Activated CD4-positive, alpha-beta T cell treated with anti-CD3 and anti-CD28 coated beads, Interleukin-2, amount 10 ng/mL, durations not matched to agents 7 days and 5 days (primary cell): ENCODE measurements around the gene RTP5. TPM values are rescaled to one million over a fixed set of nuclear protein-coding genes. Genes with fewer than 3 reads are reported as not detected.
A peak's percentile ranks its signal among the peaks of the same experiment; 100 is the strongest.

Experiments used
- CTCF ChIA-PET: fragments of 350-600 bp; sonication (Branson Sonifier 250); formaldehyde crosslinking; loops from one replicate; lab custom pipeline; 2021; ENCODE audit warnings: antibody characterized with exemption; lab: Charles Lee
- POLR2A ChIA-PET: fragments of 350-600 bp; sonication (Branson Sonifier 250); formaldehyde crosslinking; loops from one replicate; lab custom pipeline; 2021; ENCODE audit warnings: antibody characterized with exemption; lab: Charles Lee
- DNase-seq: peaks from one replicate; pipeline ENCODE4 v3.0.0-alpha.2; 2020
- H3K27ac Mint-ChIP-seq: one replicate; pipeline ENCODE4 v1.8.0; 2021; ENCODE audit warnings: mild to moderate bottlenecking, moderate library complexity, mixed read lengths
- H3K27me3 Mint-ChIP-seq: one replicate; pipeline ENCODE4 v1.8.0; 2021; ENCODE audit warnings: mixed read lengths
- H3K36me3 Mint-ChIP-seq: one replicate; pipeline ENCODE4 v1.8.0; 2021; ENCODE audit warnings: low read depth, mixed read lengths
- H3K4me1 Mint-ChIP-seq: one replicate; pipeline ENCODE4 v1.8.0; 2021; ENCODE audit warnings: mixed read lengths
- H3K4me3 Mint-ChIP-seq: one replicate; pipeline ENCODE4 v1.8.0; 2021; ENCODE audit warnings: mild to moderate bottlenecking, moderate library complexity, mixed read lengths
- H3K9me3 Mint-ChIP-seq: one replicate; pipeline ENCODE4 v1.8.0; 2021; ENCODE audit warnings: mixed read lengths
- total RNA-seq, 2 experiments: library from RNA; stranded (reverse); gene quantifications; one replicate each; pipeline ENCODE4 v1.2.3, GENCODE V29; 2021

RTP5 gene
- total RNA-seq, 2 experiments from 2014 or later = not detected

- peaks cover 52% of the 10 kb centered on the region for H3K4me1 Mint-ChIP-seq
- DNase-seq = no peak
- no peaks in the 10 kb centered on the region for H3K9me3 Mint-ChIP-seq
- H3K36me3 Mint-ChIP-seq = peaks cover 32% of the 10 kb centered on the region
- H3K4me3 Mint-ChIP-seq = no peak overlapping the region
- ChIA-PET POLR2A (no interaction called here), CTCF (no interaction called here)
- no peak overlapping the region for H3K27ac Mint-ChIP-seq
- peaks cover 2% of the 10 kb centered on the region for H3K27me3 Mint-ChIP-seq
These were observed 15.4 kb downstream of the RTP5 start for GRCh38 chr2:241884951-241885290.

GRCh38 chr2:241885291-241885945 is 15.9 kb downstream of the RTP5 start:
- Mint-ChIP-seq H3K27me3 (peaks cover 2% of the 10 kb centered on the region), H3K36me3 (peaks cover 32% of the 10 kb centered on the region), H3K4me1 (peaks cover 48% of the 10 kb centered on the region), H3K4me3 (no peak overlapping the region), H3K9me3 (no peaks in the 10 kb centered on the region), H3K27ac (no peak overlapping the region)
- DNase-seq = no peak
- ChIA-PET POLR2A (no interaction called here), CTCF (interaction anchor here (0.5 kb wide), 1 partner anchor 783 kb away, joined by 4 read pairs; the partner anchor contains the start of gene MTERF4)

GRCh38 chr2:241885946-241886643 is 16.6 kb downstream of the RTP5 start:
- peaks cover 42% of the 10 kb centered on the region for H3K4me1 Mint-ChIP-seq
- H3K36me3 Mint-ChIP-seq = peaks cover 34% of the 10 kb centered on the region
- peaks cover 2% of the 10 kb centered on the region for H3K27me3 Mint-ChIP-seq
- H3K27ac Mint-ChIP-seq = no peak overlapping the region
- ChIA-PET CTCF (interaction anchor here (0.5 to 0.8 kb wide), 2 partner anchors 8 to 784 kb away, joined by 3 to 4 read pairs; partner anchors contain the start of gene MTERF4), POLR2A (no interaction called here)
- no peak overlapping the region for H3K4me3 Mint-ChIP-seq
- DNase-seq = no peak
- H3K9me3 Mint-ChIP-seq = no peaks in the 10 kb centered on the region

GRCh38 chr2:241886840-241887447 is 17.4 kb downstream of the RTP5 start:
- ChIA-PET CTCF (interaction anchor here (0.8 kb wide), 1 partner anchor 9 kb away, joined by 3 read pairs; no protein-coding TSS in a partner anchor), POLR2A (no interaction called here)
- Mint-ChIP-seq H3K27me3 (no peaks in the 10 kb centered on the region), H3K27ac (no peak overlapping the region), H3K9me3 (no peaks in the 10 kb centered on the region), H3K36me3 (peaks cover 34% of the 10 kb centered on the region), H3K4me1 (peaks cover 35% of the 10 kb centered on the region), H3K4me3 (no peak overlapping the region)
- no peak for DNase-seq

GRCh38 chr2:241887806-241888522 is 18.4 kb downstream of the RTP5 start:
- POLR2A ChIA-PET = no interaction called here
- H3K36me3 Mint-ChIP-seq = peaks cover 30% of the 10 kb centered on the region
- no peak overlapping the region for H3K4me3 Mint-ChIP-seq
- DNase-seq = no peak
- H3K4me1 Mint-ChIP-seq = peaks cover 25% of the 10 kb centered on the region
- H3K27me3 Mint-ChIP-seq = no peaks in the 10 kb centered on the region
- H3K9me3 Mint-ChIP-seq = no peaks in the 10 kb centered on the region
- H3K27ac Mint-ChIP-seq = peak overlapping the region; percentile 58
- CTCF ChIA-PET = no interaction called here

- Mint-ChIP-seq H3K27me3 (no peaks in the 10 kb centered on the region), H3K36me3 (peaks cover 30% of the 10 kb centered on the region), H3K27ac (peak overlapping the region; percentile 41), H3K9me3 (no peaks in the 10 kb centered on the region), H3K4me3 (no peak overlapping the region), H3K4me1 (peaks cover 21% of the 10 kb centered on the region)
- ChIA-PET POLR2A (no interaction called here), CTCF (no interaction called here)
- DNase-seq = no peak
These were observed 19.1 kb downstream of the RTP5 start for GRCh38 chr2:241888641-241889040.

GRCh38 chr2:241890524-241891235 is 21.2 kb downstream of the RTP5 start:
- Mint-ChIP-seq H3K27ac (no peak overlapping the region), H3K27me3 (no peaks in the 10 kb centered on the region), H3K9me3 (no peaks in the 10 kb centered on the region), H3K4me3 (no peak overlapping the region), H3K36me3 (peaks cover 22% of the 10 kb centered on the region), H3K4me1 (peaks cover 18% of the 10 kb centered on the region)
- CTCF ChIA-PET = no interaction called here
- POLR2A ChIA-PET = interaction anchor here (0.7 kb wide), 1 partner anchor 179 kb away, joined by 3 read pairs; no protein-coding TSS in a partner anchor
- no peak for DNase-seq

- CTCF ChIA-PET = no interaction called here
- POLR2A ChIA-PET = interaction anchor here (0.7 kb wide), 1 partner anchor 180 kb away, joined by 3 read pairs; no protein-coding TSS in a partner anchor
- Mint-ChIP-seq H3K36me3 (peaks cover 22% of the 10 kb centered on the region), H3K27me3 (no peaks in the 10 kb centered on the region), H3K4me1 (peaks cover 13% of the 10 kb centered on the region), H3K4me3 (no peak overlapping the region), H3K9me3 (peaks cover 2% of the 10 kb centered on the region), H3K27ac (no peak overlapping the region)
- no peak for DNase-seq
These were observed 21.9 kb downstream of the RTP5 start for GRCh38 chr2:241891315-241891987.

- Mint-ChIP-seq H3K27ac (no peak overlapping the region), H3K4me1 (peaks cover 10% of the 10 kb centered on the region), H3K36me3 (peaks cover 17% of the 10 kb centered on the region), H3K9me3 (peaks cover 2% of the 10 kb centered on the region), H3K27me3 (no peaks in the 10 kb centered on the region), H3K4me3 (no peak overlapping the region)
- no peak for DNase-seq
- CTCF ChIA-PET = no interaction called here
- POLR2A ChIA-PET = no interaction called here
These were observed 22.4 kb downstream of the RTP5 start for GRCh38 chr2:241891988-241892298.

- H3K4me3 Mint-ChIP-seq = no peak overlapping the region
- no peak for DNase-seq
These were observed 23.0 kb downstream of the RTP5 start for GRCh38 chr2:241892299-241893137.

GRCh38 chr2:241893265-241893664 is 23.7 kb downstream of the RTP5 start:
- Mint-ChIP-seq H3K27ac (no peak overlapping the region), H3K27me3 (no peaks in the 10 kb centered on the region), H3K9me3 (peaks cover 2% of the 10 kb centered on the region), H3K4me3 (no peak overlapping the region), H3K4me1 (peaks cover 2% of the 10 kb centered on the region), H3K36me3 (peaks cover 7% of the 10 kb centered on the region)
- ChIA-PET POLR2A (no interaction called here), CTCF (no interaction called here)
- no peak for DNase-seq

More at GRCh38 chr2:241892299-241893137, 23.0 kb downstream of the RTP5 start:
- Mint-ChIP-seq H3K27ac (no peak overlapping the region), H3K36me3 (peaks cover 11% of the 10 kb centered on the region), H3K4me1 (peaks cover 6% of the 10 kb centered on the region), H3K27me3 (no peaks in the 10 kb centered on the region), H3K9me3 (peaks cover 2% of the 10 kb centered on the region)
- POLR2A ChIA-PET = no interaction called here
- CTCF ChIA-PET = no interaction called here
